GM12892 (cell line): ENCODE data around the gene TSGA10.

Experiments
- POLR2A ChIP-seq: IDR thresholded peaks from 2 replicates; pipeline ENCODE4 v1.6.1; 2011; ENCODE audit warnings: low read depth, low read length, control low read depth
- POLR2AphosphoS5 ChIP-seq: IDR thresholded peaks from 2 replicates; pipeline ENCODE4 v1.6.1; 2011; ENCODE audit warnings: low read depth, low read length, control low read depth

DNA sequence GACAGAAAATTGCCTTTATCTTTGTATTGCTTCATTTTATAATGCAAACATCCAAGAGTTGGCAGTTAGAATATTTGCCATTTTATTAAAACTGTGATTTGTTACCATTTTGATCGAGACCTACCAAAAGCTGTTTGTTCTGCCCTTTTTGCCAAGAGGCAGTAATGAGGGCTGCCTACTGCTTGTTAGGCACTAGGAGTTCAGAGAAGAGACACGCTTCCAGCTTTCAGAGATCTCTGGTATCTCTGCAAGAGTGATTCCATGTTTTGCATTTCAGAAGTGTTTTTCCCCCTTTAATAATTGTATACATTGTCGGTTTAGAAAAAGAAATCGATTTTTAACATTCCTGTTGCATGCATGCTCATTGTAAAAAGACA lies 26.9 kb upstream of the TSGA10 start:
- TF ChIP-seq POLR2A = no peak
- no peak for TF ChIP-seq POLR2AphosphoS5
